Measurements from ENCODE around the gene CDH4.
"Not testable (repeated sequence)": the region's sequence is repeated elsewhere in the genome, so short reads cannot be mapped to it uniquely, and the experiment has no call there.

The CDH4 gene

GRCh38 chr20:61385296-61385695 lies 133.2 kb downstream of the CDH4 start:
- no peak for DNase-seq (ENCODE audit: low read depth, low spot score)

GRCh38 chr20:61385731-61386130 lies 133.7 kb downstream of the CDH4 start:
- no peak for DNase-seq (ENCODE audit: low read depth, low spot score)

GRCh38 chr20:61387204-61387953 lies 135.3 kb downstream of the CDH4 start:
- no peak for DNase-seq (ENCODE audit: low read depth, low spot score)

DNA sequence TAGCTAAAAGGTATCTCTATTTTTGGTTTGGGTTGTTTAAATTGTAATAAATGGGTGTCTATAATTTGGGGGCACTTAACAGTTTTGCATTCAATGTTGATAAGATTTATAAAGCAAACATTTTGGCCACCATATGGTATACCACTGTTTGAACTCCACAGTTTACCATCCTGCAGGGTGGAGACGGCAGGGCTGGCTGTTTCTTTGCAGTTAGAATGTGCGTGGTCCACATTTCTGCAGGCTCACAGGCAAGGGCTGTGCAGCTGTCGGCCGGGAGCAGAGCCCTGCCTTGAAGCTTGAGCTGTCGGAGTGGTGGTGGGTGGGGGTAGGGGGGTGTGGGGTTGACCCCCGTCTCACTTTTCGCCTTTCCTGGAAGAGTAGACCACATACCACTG lies 135.9 kb downstream of the CDH4 start:
- DNase-seq (ENCODE audit: low read depth, low spot score), result no peak

DNA sequence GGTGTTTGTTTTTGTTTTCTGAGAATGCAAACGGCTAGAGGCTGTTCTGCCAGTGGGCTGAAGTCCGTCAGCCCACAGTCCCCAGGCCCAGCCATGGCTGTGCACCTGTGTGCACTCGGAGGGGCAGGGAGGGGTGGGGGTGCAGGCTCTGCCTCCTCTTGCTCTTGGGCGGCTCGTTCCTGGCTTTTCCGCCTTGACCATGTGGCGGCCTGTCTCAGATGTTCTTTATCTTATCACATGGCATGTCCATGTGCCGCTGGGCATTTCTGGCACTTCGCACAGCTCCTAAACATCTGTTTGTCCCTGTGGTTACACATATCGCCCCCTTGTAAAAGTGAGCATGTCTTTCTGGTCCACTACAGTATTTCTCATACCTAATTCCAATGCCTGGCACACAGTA lies 137.0 kb downstream of the CDH4 start:
- DNase-seq (ENCODE audit: low read depth, low spot score), result no peak

GRCh38 chr20:61391185-61391584 lies 139.1 kb downstream of the CDH4 start:
- no peak for DNase-seq (ENCODE audit: low read depth, low spot score)

DNA sequence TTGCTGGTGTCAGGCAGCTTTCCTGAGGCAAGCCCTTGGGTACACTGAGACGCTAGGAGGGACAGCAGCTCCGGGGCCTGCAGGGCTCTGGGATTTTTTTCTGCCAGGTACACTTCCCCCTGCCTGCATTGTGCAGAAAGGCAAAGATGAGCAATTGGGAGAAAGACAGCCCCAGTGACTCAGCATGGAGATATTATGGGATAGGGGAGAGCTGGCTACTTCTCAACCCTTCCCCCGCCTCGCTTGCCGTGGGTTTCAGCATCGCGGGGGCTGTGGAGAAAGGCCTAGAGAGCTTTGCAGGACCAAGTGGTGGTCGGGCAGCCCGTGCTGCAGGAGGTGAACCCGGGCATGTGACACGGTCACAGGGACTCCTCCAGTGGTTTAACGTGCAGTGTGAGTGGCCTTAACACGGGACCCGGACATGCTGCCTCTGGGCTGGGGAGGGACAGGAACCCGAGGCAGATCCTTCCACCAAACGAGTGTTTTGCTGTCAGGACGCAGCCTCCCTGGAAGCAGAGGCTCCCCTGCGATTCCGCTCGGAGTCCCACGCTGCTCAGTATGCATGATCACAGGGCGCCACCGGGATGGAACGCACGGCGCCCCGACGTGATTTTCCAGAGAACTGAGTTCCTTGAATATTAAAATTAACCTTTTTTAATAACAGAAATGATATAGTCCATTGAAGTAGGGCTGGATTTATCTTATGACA lies 139.9 kb downstream of the CDH4 start:
- DNase-seq (ENCODE audit: low read depth, low spot score), result no peak

DNA sequence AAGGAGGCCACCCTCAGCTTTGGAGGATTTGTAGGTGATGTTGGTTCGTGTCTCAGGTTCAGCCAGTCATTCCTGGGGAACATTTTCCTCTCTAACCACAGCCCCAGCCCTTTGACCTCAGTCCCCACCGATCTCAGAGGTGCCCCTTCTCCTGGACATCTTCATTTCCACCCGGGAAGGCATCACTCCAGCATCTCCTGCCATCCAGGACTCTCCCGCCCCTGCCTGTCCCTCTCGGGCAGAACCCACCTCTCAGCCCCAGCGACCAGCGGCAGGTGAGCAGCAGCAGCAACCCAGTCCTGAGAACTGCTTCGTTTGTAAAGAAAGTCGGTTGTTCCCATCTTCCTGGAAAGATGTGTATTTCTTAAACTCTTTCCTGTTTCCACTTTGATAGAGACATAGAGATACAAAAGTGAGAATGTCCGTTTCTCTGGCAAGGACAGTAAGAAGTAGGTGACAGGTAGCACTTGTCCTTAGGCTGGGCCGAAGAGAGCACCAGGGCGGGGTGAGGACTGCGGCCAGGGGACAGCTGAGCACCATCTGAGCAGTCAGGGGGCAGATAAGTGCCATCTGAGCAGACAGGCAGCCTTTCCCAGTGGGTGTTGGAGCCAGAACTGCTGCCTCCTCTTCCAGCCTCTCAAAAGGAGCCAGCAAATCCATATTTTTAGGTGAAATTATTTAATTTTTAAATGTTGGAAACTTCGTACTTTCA lies 142.2 kb downstream of the CDH4 start:
- DNase-seq (ENCODE audit: low read depth, low spot score), result no peak

- no peak for DNase-seq (ENCODE audit: low read depth, low spot score)
Measured at GRCh38 chr20:61396262-61396848, 144.3 kb downstream of the CDH4 start.

- DNase-seq (ENCODE audit: low read depth, low spot score), result no peak
Measured at GRCh38 chr20:61397146-61397545, 145.1 kb downstream of the CDH4 start.

DNA sequence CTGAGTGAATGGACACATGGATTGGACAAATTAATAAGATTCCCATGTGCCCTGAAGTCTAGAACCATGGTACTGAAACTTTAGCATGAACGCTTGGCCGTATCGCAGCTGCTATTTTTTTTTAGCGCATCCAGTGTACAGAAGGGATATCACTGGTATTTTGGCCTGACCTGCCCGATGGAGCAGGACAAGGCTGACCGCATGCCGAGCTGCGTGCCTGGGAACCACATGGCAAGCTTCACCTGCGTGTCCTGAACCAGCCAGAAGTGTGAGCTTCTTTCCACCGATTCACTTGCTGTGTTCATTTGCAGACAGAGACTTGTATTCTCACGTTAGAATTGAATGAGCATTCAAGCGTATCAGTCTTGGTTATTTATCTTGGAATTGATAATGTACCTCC lies 145.7 kb downstream of the CDH4 start:
- no peak for DNase-seq (ENCODE audit: low read depth, low spot score)

DNA sequence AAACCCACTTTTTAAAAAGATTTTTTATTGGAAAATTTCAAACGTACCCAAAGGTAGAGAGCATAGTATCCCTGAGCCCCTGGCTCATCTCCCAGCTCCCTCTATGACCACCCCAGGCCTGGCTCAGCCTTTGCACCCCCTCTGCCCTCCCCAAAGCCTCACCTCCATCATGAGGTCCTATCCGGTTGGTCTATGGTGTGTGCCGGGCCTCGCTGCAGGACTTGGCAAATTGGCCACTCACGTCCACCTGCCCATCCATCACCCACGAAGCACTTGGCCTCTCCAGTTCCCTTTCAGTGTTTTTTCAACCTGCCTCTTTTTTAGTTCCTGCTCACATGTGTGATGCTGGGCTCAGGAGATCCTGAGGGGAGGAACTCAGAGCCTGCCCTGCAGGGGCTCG lies 147.4 kb downstream of the CDH4 start:
- DNase-seq (ENCODE audit: low read depth, low spot score), result no peak

- DNase-seq (ENCODE audit: low read depth, low spot score), result no peak
Measured at GRCh38 chr20:61400499-61400898, 148.4 kb downstream of the CDH4 start.

DNA sequence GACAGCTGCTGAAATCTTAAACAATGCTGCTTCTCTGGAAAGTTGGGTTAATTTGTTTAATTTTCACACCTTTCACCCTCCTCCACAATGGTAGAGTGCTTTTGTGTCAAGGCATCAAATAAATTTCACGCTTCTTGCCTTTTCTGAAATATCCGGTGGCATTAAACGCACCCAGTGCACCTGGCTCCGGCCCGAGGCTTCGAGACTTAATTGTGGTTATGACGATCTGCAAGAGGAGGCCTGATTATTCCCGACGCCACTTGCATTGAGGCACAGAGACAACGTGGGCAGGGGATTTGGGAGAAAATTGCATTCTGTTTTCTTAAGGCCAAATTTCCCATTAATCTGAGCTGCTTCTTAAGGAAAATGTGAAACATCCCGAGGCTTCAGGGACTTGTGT lies 152.2 kb downstream of the CDH4 start:
- DNase-seq (ENCODE audit: low read depth, low spot score), result no peak

DNA sequence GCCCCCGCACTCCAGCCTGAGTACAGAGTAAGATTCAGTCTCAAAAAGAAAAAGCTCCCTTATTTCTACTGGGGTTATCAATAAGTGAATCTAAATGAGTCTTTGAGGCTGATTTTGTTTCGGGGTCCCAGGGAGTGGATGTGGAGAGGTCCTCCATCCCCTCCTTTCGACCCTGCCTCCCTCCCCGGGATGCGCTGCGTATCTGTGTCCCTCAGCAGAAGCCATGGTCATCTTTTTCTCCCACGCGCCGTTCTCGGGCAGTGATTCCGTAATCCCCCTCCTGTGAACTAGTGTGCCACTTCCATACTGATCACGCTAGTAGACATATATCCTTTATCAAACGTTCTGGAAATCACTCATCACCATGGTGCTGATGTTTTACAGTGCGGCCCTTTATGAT lies 152.9 kb downstream of the CDH4 start:
- no peak for DNase-seq (ENCODE audit: low read depth, low spot score)

- DNase-seq (ENCODE audit: low read depth, low spot score), result not testable (repeated sequence)
Measured at GRCh38 chr20:61406773-61407172, 154.7 kb downstream of the CDH4 start.

DNA sequence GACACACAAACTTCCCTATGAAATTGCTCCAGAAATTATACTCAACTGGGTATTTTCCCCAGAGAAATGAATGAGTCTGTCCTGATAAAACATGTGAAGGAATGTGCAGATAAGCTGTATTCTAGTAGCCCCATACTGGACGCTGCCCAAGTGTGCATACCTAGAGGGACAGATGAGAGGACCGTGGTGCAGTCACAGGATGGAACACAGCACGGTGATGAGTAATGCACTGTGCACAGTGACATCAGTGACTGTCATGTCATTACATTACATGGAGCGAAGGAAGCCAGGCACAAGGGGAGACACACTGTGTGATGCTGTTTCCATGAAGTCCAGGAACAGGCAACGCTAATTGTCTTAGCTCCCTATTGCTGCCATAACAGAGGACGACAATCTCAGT lies 155.5 kb downstream of the CDH4 start:
- no peak for DNase-seq (ENCODE audit: low read depth, low spot score)

GRCh38 chr20:61408951-61409740 lies 157.1 kb downstream of the CDH4 start:
- DNase-seq (ENCODE audit: low read depth, low spot score), result no peak

GRCh38 chr20:61411743-61412142 lies 159.7 kb downstream of the CDH4 start:
- DNase-seq (ENCODE audit: low read depth, low spot score), result no peak

- DNase-seq (ENCODE audit: low read depth, low spot score), result no peak
Measured at GRCh38 chr20:61413752-61414151, 161.7 kb downstream of the CDH4 start.

DNA sequence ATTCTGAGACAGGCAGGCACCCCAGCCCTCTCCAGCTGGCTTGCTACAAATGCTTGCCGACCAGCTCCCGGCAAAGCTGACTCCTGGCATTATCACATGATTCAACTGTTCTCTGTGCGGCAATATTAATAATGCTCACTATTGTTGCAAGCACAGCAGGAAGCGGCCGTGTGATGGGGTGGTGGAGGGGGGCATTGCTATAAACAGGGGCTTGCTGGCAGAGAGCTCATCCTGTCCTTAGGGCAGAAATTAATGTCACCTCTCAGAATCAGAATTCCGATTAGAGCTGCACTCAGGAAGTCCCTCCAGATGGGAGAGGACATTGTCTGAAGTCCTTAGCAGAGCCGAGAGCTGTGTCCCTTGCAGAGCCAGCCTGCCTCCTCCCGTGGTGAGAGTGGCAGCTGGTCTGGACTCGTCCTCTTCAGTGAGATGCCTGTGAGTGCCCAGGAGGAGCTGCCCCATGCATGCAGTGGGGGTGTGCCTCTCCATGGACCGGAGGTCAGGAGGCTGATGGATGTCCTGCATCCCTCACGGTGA lies 162.5 kb downstream of the CDH4 start:
- no peak for DNase-seq (ENCODE audit: low read depth, low spot score)
